Activated CD4-positive, alpha-beta T cell treated with anti-CD3 and anti-CD28 coated beads for 1 hour (primary cell): Measurements from ENCODE around the gene CYP19A1.
"Not testable (repeated sequence)": the region's sequence is repeated elsewhere in the genome, so short reads cannot be mapped to it uniquely, and the experiment has no call there.

Experiments used
- DNase-seq: peaks from one replicate; pipeline ENCODE4 v3.0.0-alpha.2; 2020

Gene CYP19A1

GRCh38 chr15:51201581-51201980 is 136.8 kb downstream of the CYP19A1 start:
- DNase-seq, result no peak

GRCh38 chr15:51200792-51201191 is 137.6 kb downstream of the CYP19A1 start:
- DNase-seq, result no peak

- no peak for DNase-seq
These were observed 138.9 kb downstream of the CYP19A1 start for GRCh38 chr15:51199541-51199940.

DNA sequence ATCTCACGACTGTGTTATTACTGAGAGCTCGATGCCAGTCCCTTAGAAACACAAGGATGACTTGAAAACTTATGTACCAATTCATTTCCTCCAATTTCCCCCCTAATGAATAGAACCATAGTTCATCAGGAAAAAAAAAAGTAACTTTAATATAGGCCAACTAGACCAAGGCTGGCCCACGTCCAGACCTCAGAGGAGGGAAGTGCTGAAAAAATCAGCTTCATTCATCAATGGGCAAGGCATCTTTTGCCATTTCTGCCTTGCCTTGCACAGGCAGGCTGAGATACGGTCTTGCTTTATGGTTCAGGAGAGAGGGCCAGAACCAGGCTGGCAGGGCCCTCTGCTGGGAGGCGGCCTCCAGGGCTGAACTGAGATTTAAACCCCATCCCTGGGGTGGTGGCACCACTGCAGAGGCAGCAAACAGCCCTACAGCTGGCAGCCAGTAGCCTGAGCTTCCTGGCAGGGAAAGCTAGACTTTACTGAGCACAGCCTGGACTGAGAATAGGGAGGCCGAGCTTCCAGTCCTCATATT is 139.6 kb downstream of the CYP19A1 start:
- DNase-seq, result no peak

- DNase-seq, result no peak
These were observed 142.9 kb downstream of the CYP19A1 start for GRCh38 chr15:51195459-51195858.

DNA sequence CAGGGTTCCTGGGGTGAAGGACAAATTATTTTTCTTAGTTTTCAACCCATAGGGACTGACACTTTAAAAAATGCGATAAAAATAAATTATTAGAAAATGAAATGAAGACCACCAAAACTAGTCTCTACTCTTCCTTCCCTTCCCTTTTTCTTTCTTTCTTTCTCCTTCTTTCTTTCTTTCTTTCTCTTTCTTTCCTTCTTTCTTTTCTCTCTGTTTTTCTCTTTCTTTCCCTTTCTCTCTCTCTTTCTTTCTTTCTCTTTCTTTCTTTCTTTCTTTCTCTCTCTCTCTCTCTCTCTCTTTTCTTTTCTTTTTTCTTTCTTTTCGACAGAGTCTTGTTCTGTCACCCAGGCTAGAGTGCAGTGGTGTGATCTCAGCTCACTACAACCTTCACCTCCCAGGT is 144.4 kb downstream of the CYP19A1 start:
- no peak for DNase-seq

DNA sequence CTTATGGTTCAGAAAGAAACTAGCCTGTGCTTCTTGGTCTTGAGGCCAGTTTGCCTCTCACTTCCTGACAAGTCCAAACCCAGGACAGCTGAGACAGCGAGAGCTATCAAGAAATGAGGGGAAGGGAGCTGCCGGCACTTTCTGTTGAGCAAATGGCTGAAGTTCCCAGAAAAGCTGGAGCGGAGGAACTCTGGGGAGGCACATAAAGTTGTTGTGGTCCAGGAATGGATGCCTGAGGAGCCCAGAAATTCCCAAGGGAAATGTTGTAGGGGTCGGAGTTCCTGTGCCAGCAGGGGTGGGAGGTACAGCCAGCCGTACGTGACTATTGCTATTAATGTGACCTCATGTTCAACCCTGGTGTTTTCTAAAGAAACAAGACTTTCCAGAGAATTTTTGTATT is 144.9 kb downstream of the CYP19A1 start:
- DNase-seq, result no peak

- peak; percentile 48 for DNase-seq
These were observed 145.7 kb downstream of the CYP19A1 start for GRCh38 chr15:51192521-51193280.

GRCh38 chr15:51191766-51192165 is 146.6 kb downstream of the CYP19A1 start:
- DNase-seq, result no peak

- DNase-seq, result no peak
These were observed 147.2 kb downstream of the CYP19A1 start for GRCh38 chr15:51191072-51191670.

DNA sequence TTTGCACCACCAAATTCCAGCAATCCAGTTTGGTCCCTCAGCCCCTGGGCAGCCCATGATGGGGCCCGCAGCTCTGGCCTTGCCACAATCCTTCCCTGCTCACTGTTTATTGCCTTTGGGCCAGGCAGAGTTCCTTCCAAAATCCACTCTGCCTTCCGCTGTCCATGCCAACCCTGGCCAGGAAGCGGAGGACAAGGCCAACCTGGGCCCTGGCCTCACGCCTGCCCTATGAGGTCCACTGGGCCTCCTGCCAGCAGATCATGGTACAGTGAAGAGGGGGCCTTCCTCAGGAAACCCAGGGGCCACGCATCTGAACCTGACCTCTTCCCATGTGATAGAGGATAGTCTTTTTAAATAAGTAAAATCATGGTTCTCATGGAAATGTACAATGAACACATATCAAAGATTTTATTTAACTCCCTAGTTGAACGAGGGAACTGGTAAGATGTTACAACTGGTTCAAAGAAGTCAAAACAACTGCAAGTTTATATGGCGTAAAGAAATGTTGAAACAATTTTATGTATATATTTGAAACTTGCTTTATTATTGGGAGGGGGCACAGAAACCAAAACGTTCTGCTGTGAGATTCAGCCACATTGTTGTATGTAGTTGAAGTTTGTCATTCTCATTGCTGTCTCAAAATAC is 147.8 kb downstream of the CYP19A1 start:
- DNase-seq, result no peak

DNA sequence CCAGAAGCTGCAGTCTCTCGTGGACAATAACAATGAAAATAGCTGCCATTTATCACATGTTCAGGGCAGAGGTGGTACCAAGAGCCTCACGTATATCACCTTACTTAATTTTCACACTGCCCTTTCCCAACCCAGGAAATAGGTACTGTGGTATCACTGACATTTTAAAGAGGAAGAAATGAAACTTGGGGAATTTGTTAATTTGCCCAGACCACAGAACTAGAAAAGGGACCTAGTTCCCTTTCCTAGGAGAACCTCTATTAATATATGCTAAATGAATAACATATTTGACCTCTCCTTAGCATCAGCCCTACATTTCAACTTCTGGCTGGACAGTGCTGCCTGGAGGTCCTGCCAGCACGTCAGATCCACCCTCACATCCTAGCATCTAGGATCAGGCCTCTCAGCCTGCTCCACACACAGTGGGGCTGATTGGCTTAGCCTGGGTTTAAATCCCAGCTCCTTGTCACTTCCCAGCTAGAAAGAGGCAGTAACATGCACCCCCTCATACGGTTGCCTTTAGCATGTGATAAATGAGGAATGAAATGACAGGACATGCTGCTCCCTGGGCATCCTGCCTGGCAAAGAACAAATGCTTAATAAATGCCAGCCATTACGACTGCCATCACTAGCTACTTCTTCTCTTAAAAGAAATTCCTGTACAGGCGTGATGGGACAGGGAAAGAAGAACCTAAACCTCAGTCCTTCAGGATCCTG is 148.6 kb downstream of the CYP19A1 start:
- DNase-seq, result no peak

DNA sequence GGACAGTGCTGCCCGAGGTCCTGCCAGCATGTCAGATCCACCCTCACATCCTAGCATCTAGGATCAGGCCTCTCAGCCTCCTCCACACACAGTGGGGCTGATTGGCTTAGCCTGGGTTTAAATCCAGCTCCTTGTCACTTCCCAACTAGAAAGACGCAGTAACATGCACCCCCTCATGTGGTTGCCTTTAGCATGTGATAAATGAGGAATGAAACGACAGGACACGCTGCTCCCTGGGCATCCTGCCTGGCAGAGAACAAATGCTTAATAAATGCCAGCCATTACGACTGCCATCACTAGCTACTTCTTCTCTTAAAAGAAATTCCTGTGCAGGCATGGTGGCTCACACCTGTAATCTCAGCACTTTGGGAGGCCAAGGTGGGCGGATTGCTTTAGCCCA is 149.6 kb downstream of the CYP19A1 start:
- not testable (repeated sequence) for DNase-seq

- DNase-seq, result no peak
These were observed 151.5 kb downstream of the CYP19A1 start for GRCh38 chr15:51186891-51187290.

DNA sequence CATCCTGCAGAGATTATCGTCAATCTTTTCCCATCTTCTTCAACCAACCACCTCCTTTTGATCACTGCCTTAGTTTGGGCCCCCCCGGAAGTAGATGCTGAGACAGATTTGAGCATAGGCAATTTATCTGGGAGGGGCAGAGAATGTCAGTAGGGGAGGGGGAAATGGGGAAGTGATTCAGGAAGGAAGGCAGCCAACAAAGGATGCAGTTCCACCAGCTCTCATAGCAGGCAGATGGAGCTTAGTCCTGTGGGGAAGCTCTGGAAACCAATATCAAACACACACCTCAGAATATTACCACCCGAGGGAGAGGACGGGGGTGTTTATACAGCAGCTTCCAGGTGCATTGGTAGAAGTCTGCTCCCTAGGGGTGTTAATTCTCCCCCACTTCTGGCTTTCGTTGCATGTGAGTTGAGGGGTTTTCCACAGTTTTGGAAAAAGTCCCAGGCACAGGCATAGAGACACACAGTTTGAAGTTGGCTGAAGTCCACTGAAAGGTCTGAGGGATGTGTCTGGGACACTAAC is 152.2 kb downstream of the CYP19A1 start:
- no peak for DNase-seq

DNA sequence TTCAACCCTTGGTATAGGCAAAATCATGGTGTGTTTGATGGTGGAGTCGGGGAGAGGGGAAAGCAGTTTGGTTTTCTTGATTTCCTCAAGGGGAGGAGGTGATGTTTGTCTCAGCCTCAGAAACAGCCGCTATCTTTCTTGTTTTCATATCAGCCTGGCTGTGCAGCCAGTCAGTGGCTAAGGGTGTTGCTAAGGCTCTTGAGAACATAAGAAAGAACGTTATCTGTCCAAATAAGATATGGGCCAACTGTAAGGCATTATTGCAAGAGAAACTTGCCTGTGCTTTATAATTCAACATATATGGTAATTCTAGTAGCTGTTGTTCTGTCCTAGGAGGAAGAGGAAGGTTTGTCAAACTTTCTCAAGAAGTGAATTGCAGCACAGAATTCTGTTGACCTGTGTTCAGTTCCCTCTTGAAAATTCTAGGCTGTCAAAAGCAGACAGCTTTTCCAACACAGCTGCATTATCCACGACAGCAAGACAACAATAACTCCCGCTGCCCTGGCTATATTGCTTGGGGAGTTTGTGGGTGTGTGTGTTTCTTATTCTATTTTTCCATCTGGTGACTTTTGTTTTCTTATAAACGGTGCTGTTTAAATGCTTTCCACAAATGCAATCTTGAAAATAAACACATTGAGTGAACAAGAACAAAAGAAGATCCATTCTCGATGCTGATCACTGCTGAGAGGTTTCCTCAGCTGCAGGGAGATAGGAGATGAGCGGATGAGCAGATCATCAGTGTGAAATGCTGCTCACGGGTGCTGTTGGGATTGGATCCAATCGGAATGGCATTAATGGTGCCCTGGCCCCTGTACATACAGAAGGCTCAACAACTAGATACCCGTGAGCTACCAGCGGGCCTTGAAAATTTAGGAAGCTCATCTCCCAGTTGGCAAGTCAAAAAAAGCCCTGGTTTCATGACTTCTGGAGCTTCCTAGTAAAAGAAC is 152.9 kb downstream of the CYP19A1 start:
- DNase-seq, result no peak

GRCh38 chr15:51184627-51185026 is 153.8 kb downstream of the CYP19A1 start:
- no peak for DNase-seq

DNA sequence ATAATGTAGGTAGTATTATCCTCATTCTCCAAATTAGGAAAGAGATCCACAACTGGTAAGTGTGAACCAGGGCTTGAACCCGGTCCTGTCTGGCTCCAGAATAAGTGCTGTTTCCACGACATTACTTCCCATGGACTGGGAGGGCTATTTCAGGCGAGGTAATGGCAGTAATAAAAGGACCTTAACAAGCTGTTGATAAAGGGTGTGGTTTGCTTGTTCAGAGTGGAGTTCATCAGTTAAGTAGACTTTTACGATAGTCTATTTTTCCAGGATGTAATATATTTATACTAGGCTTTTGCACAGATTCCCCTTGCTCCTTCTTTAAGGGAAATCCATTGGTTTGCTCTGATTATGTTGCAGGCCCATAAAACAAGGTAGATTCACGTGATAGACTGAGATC is 155.3 kb downstream of the CYP19A1 start:
- DNase-seq, result no peak

- DNase-seq, result no peak
These were observed 156.5 kb downstream of the CYP19A1 start for GRCh38 chr15:51181905-51182304.

DNA sequence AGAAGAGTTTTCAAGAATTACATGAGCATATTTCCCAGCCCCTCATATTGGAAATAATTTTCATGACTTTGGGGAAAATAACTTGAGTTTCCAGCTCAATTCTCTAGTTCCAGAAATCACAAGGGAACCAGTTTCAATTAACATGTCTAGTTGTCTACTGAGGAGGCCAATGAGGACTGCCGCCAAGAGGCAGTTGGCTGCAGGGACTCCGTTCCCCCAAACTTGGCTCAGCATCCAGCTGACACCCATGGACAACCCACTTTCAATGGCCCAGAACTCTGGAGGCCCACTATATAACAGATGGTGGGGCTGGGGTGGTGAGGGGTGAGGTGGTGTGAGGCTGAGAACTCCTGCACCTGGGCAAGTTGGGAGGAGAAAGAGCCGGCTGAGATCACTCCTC is 157.2 kb downstream of the CYP19A1 start:
- DNase-seq, result no peak

GRCh38 chr15:51180534-51180933 is 157.9 kb downstream of the CYP19A1 start:
- DNase-seq, result no peak

DNA sequence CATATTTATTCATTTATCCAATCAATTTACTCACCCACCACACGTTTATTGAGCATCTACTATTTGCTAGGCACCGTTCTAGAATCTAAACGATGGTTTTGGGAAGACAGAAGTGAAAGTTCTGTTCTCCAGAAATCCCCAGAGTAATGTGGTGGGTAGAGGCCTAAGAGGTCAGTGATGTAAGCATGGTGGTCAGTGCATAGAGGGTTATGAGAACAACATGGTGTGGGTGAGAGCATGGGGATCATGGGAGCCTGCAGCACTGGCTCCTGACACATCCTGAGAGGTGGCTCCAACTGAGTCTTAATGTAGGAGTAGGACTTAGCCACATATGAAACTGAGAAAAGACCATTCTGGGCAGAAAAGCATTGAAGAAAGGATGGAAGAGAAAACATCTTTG is 158.4 kb downstream of the CYP19A1 start:
- DNase-seq, result no peak
